Measurements from ENCODE around the gene TTF2. TPM values are rescaled to one million over a fixed set of nuclear protein-coding genes. Genes with fewer than 3 reads are reported as not detected.

TTF2 gene
- total RNA-seq = 10 to 100 TPM in 2 of 4 donors, 1 to 10 TPM in 2; 6.6 to 12.8 (median 9.0) TPM

DNA sequence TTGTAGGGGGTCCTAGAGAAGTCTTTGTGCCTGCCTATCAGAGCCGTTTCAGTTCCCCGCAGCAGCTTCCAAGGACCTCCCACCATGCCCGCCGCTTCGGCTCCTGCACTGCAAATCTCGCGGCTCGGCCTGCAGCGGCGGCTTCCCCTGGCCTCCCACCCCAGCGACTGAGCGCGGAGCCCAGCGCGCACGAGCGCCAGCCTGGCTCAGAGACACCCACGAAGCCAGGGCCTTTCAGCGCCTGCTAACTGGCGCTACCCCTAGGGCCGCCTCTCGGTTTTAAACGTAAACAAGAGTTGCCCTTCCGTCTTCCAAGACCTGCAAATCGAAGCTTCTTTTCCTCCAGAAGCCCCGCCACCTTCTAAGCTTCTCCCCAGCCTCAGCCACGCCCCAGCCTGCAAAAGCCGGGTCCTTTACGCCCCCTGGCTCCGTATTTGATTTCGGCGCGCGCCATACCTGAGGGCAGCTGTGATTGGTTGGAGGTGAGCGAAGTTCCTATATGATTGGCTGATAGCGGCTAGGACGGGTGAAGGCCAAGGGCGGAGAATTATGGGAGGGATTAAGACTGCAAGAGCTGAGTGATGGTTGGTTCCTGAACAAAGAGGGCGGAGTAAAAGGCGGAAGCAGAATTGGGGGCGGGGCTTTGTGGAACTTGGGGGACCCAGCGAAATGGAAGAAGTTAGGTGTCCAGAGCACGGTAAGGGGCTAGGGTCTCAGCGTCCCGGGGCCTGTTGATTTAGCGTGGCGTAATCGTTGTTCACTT lies at the start of gene TTF2:
Gene TTF2, plus strand, starts transcription at position 649 of the 763 bp plus-strand sequence. Its CDS starts 21 bp downstream, at position 670.
- intact Hi-C loops (cut with DNase I) = loop anchor here (5.0 to 10.0 kb wide), 3 partner anchors 148 to 488 kb away; partner anchors contain the start of gene CD58
- under 1% methylated on average over 30 of the region's 48 CpGs for WGBS
- Histone ChIP-seq H3K27ac (replicated peaks in 1 of 4) (peak within 1 kb of the TSS; percentile 58 to 88 (median 78)), H3K4me3 (peak within 1 kb of the TSS; percentile 68 to 82 (median 74)), H3K4me1 (peaks cover 14 to 16% (median 15%) of the 10 kb centered on the region in 4 donors), H3K36me3 (no peaks in the 10 kb centered on the region), H3K27me3 (no peaks in the 10 kb centered on the region), H3K9me3 (no peaks in the 10 kb centered on the region)
- TF ChIP-seq, protein P1, sequence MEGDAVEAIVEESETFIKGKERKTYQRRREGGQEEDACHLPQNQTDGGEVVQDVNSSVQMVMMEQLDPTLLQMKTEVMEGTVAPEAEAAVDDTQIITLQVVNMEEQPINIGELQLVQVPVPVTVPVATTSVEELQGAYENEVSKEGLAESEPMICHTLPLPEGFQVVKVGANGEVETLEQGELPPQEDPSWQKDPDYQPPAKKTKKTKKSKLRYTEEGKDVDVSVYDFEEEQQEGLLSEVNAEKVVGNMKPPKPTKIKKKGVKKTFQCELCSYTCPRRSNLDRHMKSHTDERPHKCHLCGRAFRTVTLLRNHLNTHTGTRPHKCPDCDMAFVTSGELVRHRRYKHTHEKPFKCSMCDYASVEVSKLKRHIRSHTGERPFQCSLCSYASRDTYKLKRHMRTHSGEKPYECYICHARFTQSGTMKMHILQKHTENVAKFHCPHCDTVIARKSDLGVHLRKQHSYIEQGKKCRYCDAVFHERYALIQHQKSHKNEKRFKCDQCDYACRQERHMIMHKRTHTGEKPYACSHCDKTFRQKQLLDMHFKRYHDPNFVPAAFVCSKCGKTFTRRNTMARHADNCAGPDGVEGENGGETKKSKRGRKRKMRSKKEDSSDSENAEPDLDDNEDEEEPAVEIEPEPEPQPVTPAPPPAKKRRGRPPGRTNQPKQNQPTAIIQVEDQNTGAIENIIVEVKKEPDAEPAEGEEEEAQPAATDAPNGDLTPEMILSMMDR (IDR thresholded peaks at IDR 0.05) = peak; percentile 25 to 37 (median 29)
- TF ChIP-seq POLR2A (IDR thresholded peaks at IDR 0.05; ENCODE audit: low read depth) (no peak), EP300 (IDR thresholded peaks at IDR 0.05) (no peak), POLR2AphosphoS5 (IDR thresholded peaks at IDR 0.05) (peak; percentile 32 to 66)
- peak; percentile 99 for DNase-seq (ENCODE audit: extremely low spot score)

DNA sequence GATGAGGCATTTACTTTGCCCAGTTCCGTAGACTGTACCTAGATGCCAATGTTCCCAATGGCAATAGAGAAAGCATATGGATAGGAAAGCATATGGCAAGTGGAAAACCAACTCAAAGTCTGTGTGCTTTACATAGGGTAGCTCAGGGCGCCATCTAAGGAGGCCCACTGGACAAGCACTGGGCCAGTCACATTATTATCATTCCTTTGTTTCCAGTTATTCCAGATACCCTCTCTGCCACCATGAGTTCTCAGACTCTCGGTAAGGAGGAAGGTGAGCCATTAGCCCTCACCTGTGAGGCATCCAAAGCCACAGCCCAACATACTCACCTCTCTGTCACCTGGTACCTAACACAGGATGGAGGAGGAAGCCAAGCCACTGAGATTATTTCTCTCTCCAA lies 48.8 kb upstream of the TTF2 start:
- no peaks in the 10 kb centered on the region for H3K9me3 ChIP-seq
- TF ChIP-seq POLR2A (IDR thresholded peaks at IDR 0.05; ENCODE audit: low read depth) (no peak), POLR2AphosphoS5 (IDR thresholded peaks at IDR 0.05) (no peak), EP300 (IDR thresholded peaks at IDR 0.05) (no peak)
- TF ChIP-seq, protein P1 (IDR thresholded peaks at IDR 0.05) = no peak
- no peak for DNase-seq (ENCODE audit: extremely low spot score)
- intact Hi-C loops (cut with DNase I) = no loop called here
- H3K27ac ChIP-seq (replicated peaks in 1 of 4) = no peak overlapping the region
- no peaks in the 10 kb centered on the region for H3K4me1 ChIP-seq
- no peaks in the 10 kb centered on the region for H3K27me3 ChIP-seq
- H3K4me3 ChIP-seq = no peak overlapping the region
- 97% methylated on average over 3 of the region's 3 CpGs for WGBS
- H3K36me3 ChIP-seq = no peaks in the 10 kb centered on the region

DNA sequence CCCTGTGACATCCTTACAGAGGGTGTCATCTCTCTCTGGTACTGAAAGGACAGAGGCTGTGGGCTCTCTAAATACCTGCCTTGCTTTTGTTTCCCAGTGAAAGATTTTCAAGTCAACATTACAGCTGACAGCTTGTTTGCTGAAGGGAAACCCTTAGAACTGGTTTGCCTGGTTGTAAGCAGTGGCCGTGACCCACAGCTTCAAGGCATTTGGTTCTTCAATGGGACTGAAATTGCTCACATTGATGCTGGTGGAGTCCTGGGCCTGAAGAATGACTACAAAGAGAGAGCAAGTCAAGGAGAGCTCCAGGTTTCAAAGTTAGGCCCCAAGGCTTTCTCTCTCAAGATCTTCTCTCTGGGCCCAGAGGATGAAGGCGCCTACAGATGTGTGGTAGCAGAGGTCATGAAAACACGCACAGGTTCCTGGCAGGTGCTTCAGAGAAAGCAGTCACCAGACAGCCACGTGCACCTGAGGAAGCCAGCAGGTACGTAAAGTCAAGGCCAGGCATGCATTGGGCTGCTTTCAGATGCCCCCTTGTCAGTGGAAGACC lies 46.7 kb upstream of the TTF2 start:
- TF ChIP-seq POLR2A (IDR thresholded peaks at IDR 0.05; ENCODE audit: low read depth) (no peak), EP300 (IDR thresholded peaks at IDR 0.05) (no peak), POLR2AphosphoS5 (IDR thresholded peaks at IDR 0.05) (no peak)
- TF ChIP-seq, protein P1 (IDR thresholded peaks at IDR 0.05) = no peak
- 93% methylated on average over 5 of the region's 5 CpGs for WGBS
- Histone ChIP-seq H3K27ac (replicated peaks in 1 of 4) (no peak overlapping the region), H3K4me1 (no peaks in the 10 kb centered on the region), H3K9me3 (no peaks in the 10 kb centered on the region), H3K36me3 (no peaks in the 10 kb centered on the region), H3K27me3 (no peaks in the 10 kb centered on the region), H3K4me3 (no peak overlapping the region)
- intact Hi-C loops (cut with DNase I) = no loop called here
- DNase-seq (ENCODE audit: extremely low spot score) = no peak

DNA sequence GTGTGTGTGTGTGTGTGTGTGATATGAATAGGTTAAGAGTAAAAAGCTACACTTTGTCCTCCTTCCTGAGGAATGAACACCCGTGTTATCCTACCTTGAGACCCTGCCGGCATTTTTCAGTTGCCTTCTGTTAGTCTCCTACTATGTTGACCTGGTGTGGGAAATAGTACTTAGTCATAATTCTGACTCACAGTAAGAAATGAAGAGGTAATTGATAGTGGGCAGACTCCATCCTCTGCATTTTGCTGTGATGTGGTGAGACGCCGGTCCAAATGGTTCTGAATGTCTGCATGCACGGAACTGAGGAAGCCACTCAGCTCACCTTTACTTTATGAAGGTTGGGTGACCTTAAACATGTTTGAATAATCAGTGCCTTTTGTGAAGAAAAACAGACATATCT lies 45.9 kb upstream of the TTF2 start:
- TF ChIP-seq EP300 (IDR thresholded peaks at IDR 0.05) (no peak), POLR2AphosphoS5 (IDR thresholded peaks at IDR 0.05) (no peak), POLR2A (IDR thresholded peaks at IDR 0.05; ENCODE audit: low read depth) (no peak)
- TF ChIP-seq, protein P1 (IDR thresholded peaks at IDR 0.05) = no peak
- H3K36me3 ChIP-seq = no peaks in the 10 kb centered on the region
- no peak overlapping the region for H3K27ac ChIP-seq (replicated peaks in 1 of 4)
- intact Hi-C loops (cut with DNase I) = no loop called here
- WGBS = 90% methylated on average over 5 of the region's 5 CpGs
- H3K9me3 ChIP-seq = no peaks in the 10 kb centered on the region
- no peaks in the 10 kb centered on the region for H3K4me1 ChIP-seq
- H3K27me3 ChIP-seq = no peaks in the 10 kb centered on the region
- no peak overlapping the region for H3K4me3 ChIP-seq
- no peak for DNase-seq (ENCODE audit: extremely low spot score)
